ENCODE data around the gene MPPED1.

DNA sequence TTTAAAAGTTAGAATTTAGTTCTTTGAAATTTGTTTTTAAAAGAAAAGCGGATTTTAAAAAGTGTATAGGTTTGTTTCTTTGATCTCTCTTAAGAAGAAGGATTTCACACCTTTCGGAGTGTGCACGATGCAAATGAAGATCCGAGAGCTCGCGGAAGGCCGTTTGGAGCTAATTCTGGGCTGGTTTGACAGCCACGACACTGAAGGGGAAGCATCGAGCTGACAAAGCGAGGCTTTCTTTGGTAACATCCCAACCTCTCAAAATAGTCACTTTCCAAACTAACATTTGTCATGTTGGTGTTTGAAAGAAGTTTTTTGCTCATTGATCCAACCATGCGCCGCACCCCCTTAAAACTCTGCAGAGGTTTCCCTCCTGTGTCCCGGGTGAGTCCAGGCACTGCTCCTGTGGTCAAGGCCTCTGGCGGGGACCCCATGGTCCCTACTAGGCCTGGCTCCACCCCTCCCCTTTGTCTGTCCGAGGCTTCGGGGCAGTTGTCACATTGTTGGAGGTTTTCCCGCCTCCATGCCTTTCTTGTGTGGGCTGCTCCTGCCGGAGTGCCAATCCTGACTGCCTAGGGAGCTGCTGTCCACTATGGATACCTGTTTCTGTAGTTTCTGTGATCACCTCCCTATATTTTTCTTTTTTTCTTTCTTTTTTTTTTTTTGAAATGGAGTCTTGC, 39.7 kb downstream of the MPPED1 start:
- TF ChIP-seq POLR2A (IDR thresholded peaks at IDR 0.05) = no peak
- TF ChIP-seq, protein P1, sequence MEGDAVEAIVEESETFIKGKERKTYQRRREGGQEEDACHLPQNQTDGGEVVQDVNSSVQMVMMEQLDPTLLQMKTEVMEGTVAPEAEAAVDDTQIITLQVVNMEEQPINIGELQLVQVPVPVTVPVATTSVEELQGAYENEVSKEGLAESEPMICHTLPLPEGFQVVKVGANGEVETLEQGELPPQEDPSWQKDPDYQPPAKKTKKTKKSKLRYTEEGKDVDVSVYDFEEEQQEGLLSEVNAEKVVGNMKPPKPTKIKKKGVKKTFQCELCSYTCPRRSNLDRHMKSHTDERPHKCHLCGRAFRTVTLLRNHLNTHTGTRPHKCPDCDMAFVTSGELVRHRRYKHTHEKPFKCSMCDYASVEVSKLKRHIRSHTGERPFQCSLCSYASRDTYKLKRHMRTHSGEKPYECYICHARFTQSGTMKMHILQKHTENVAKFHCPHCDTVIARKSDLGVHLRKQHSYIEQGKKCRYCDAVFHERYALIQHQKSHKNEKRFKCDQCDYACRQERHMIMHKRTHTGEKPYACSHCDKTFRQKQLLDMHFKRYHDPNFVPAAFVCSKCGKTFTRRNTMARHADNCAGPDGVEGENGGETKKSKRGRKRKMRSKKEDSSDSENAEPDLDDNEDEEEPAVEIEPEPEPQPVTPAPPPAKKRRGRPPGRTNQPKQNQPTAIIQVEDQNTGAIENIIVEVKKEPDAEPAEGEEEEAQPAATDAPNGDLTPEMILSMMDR (IDR thresholded peaks at IDR 0.05) = no peak

All from body of pancreas (tissue), 4 donors.